KMS-11 (cell line): ENCODE data around the gene OR2M2.

Source experiments
- H2AFZ ChIP-seq: fragments of 200-600 bp; sonication (generic); 2 replicates; pipeline ENCODE4 v1.6.1; 2016; ENCODE audit warnings: antibody characterized with exemption, mixed run types, low read depth
- H3K27ac ChIP-seq: fragments of 200-600 bp; sonication (generic); 2 replicates; pipeline ENCODE4 v1.6.1; 2016; ENCODE audit warnings: mild to moderate bottlenecking, mixed run types
- H3K27me3 ChIP-seq: fragments of 200-600 bp; sonication (generic); 2 replicates; pipeline ENCODE4 v1.6.1; 2017; ENCODE audit warnings: mild to moderate bottlenecking, low read depth, mixed run types, moderate library complexity; ENCODE audit not compliant: insufficient read depth
- H3K36me3 ChIP-seq: fragments of 200-600 bp; sonication (generic); 2 replicates; pipeline ENCODE4 v1.6.1; 2017; ENCODE audit warnings: mild to moderate bottlenecking, mixed run types; ENCODE audit not compliant: insufficient read depth
- H3K4me1 ChIP-seq: fragments of 200-600 bp; sonication (generic); 2 replicates; pipeline ENCODE4 v1.6.1; 2016; ENCODE audit warnings: mild to moderate bottlenecking, low read depth, mixed run types; ENCODE audit not compliant: poor library complexity, severe bottlenecking
- H3K4me2 ChIP-seq: fragments of 200-600 bp; sonication (generic); 2 replicates; pipeline ENCODE4 v1.7.0; 2016; ENCODE audit warnings: mild to moderate bottlenecking, mixed run types
- H3K4me3 ChIP-seq: fragments of 200-600 bp; sonication (generic); IDR thresholded peaks from 2 replicates; pipeline ENCODE4 v1.6.1; 2017; ENCODE audit warnings: low read depth, low read length, mixed read lengths; ENCODE audit not compliant: insufficient read depth
- H3K79me2 ChIP-seq: fragments of 200-600 bp; sonication (generic); 2 replicates; pipeline ENCODE4 v1.6.1; 2016; ENCODE audit warnings: low read depth, mixed run types; ENCODE audit not compliant: insufficient read depth
- H3K9ac ChIP-seq: fragments of 200-600 bp; sonication (generic); 2 replicates; pipeline ENCODE4 v1.6.1; 2016; ENCODE audit warnings: mild to moderate bottlenecking, mixed run types
- H4K20me1 ChIP-seq: fragments of 200-600 bp; sonication (generic); 2 replicates; pipeline ENCODE4 v1.6.1; 2016; ENCODE audit warnings: mild to moderate bottlenecking, mixed run types; ENCODE audit not compliant: insufficient read depth
- TF ChIP-seq, protein P1 (sequence below): fragments of 200-600 bp; sonication (generic); conservative IDR thresholded peaks from 2 replicates; pipeline ENCODE4 v1.6.1; 2017; ENCODE audit warnings: low read depth, mild to moderate bottlenecking, antibody characterized with exemption, low read length, moderate library complexity, mixed read lengths

OR2M2 gene

DNA sequence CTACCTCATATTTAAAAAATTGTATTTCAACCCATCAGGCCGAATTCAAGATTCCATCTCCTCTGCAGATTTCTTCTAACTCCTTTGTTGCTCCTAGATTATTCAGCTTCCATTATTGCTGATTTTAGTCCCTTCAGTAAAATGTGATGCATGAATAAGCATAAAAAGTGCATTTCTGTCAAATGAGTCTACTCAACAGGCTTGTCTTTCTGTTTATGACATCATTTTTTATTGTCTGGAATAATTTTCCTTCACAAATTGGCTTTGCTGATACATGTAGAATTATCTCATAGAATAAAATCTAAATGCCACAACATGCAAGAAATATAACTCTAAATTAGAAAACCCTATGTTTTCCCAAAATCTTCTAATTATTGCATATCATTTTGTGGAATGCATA is 31.3 kb upstream of the OR2M2 start:
- H3K27me3 ChIP-seq, result no peaks in the 10 kb centered on the region
- H3K36me3 ChIP-seq, result no peaks in the 10 kb centered on the region; the same call in 1 of the 2 replicates
- H3K4me3 ChIP-seq, result no peak overlapping the region
- no peak overlapping the region for H3K4me2 ChIP-seq
- H3K4me1 ChIP-seq, result no peaks in the 10 kb centered on the region
- no peak overlapping the region for H3K9ac ChIP-seq
- no peak overlapping the region for H2AFZ ChIP-seq
- H3K79me2 ChIP-seq, result no peaks in the 10 kb centered on the region
- no peaks in the 10 kb centered on the region for H4K20me1 ChIP-seq
- TF ChIP-seq, protein P1, sequence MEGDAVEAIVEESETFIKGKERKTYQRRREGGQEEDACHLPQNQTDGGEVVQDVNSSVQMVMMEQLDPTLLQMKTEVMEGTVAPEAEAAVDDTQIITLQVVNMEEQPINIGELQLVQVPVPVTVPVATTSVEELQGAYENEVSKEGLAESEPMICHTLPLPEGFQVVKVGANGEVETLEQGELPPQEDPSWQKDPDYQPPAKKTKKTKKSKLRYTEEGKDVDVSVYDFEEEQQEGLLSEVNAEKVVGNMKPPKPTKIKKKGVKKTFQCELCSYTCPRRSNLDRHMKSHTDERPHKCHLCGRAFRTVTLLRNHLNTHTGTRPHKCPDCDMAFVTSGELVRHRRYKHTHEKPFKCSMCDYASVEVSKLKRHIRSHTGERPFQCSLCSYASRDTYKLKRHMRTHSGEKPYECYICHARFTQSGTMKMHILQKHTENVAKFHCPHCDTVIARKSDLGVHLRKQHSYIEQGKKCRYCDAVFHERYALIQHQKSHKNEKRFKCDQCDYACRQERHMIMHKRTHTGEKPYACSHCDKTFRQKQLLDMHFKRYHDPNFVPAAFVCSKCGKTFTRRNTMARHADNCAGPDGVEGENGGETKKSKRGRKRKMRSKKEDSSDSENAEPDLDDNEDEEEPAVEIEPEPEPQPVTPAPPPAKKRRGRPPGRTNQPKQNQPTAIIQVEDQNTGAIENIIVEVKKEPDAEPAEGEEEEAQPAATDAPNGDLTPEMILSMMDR, result no peak
- H3K27ac ChIP-seq, result no peak overlapping the region

- Histone ChIP-seq H3K4me2 (no peak within 1 kb of the TSS), H3K27me3 (no peaks in the 10 kb centered on the region), H3K4me3 (no peak within 1 kb of the TSS), H4K20me1 (no peaks in the 10 kb centered on the region), H2AFZ (no peak within 1 kb of the TSS), H3K36me3 (no peaks in the 10 kb centered on the region), H3K4me1 (peaks cover 6% of the 10 kb centered on the region), H3K9ac (no peak within 1 kb of the TSS), H3K79me2 (no peaks in the 10 kb centered on the region), H3K27ac (no peak within 1 kb of the TSS)
- TF ChIP-seq, protein P1, result no peak
These were observed 30.0 kb upstream of the OR2M2 start, which contains the start of gene OR2M5 for GRCh38 chr1:248144513-248145198. Gene OR2M5 (plus strand): TSS chr1:248145148. CDS start chr1:248145148, 0 bp downstream.

DNA sequence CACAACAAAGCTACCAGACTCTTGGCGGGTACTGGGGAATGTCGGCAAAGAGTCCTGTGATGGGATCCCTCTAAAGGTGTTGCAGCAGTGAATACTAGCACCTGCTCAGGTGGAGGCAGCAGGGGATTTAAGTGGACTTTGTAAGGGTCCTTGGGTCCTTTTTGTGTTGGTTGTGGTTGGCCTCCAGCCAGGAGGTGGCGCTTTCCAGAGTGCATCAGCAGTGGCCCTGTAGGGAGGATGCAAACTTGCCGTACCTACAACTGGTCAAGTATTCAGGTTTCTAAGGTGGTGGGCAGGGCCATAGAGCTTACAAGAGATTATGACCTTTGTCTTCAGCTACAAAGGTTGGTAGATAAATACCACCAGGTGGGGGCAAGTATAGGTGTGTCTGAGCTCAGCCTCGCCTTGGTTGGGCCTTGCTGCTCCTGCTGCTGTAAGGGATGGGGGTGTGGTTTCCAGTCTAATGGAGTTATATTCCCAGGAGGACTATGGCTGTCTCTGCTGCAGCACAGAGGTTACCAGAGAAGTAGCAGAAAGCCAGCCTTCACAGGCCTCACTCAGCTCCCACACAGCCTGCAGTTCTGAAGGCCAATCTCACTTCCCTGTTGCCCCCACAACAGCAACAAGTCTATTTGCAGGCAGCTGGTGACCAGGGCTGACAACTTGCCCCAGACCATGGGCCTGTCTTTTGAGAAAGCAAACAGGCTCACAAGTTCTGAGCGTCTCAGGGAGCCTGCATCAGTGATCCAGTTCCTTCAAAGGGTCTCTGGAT is 22.4 kb upstream of the OR2M2 start:
- Histone ChIP-seq H3K4me3 (no peak overlapping the region), H3K4me2 (no peak overlapping the region), H2AFZ (no peak overlapping the region), H3K27ac (no peak overlapping the region), H4K20me1 (no peaks in the 10 kb centered on the region), H3K4me1 (peaks cover 9% of the 10 kb centered on the region), H3K9ac (no peak overlapping the region), H3K27me3 (no peaks in the 10 kb centered on the region), H3K79me2 (no peaks in the 10 kb centered on the region), H3K36me3 (no peaks in the 10 kb centered on the region)
- TF ChIP-seq, protein P1, result no peak

DNA sequence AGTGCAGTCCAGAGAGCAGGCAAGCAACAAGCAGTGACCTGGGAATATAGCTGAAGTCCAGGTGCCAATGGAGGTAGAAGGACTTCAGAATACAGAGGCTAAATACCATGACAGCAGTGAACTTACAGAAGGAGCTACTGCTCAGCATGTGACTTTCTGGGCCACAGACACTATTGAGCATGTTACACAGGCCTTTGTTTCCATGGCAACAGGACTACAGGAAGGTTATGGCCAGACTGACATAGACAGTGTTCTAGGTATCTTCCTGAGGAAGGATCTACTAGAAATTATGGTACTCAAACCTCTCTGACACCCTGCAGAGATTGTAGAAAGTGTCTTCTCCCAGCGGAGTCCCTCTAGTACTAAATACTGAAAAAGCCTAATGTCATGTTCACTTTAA is 18.7 kb upstream of the OR2M2 start:
- Histone ChIP-seq H3K4me1 (no peaks in the 10 kb centered on the region), H3K27ac (no peak overlapping the region), H4K20me1 (no peaks in the 10 kb centered on the region), H3K79me2 (no peaks in the 10 kb centered on the region), H3K4me3 (no peak overlapping the region), H3K9ac (no peak overlapping the region), H3K36me3 (no peaks in the 10 kb centered on the region), H3K27me3 (no peaks in the 10 kb centered on the region), H3K4me2 (no peak overlapping the region), H2AFZ (no peak overlapping the region)
- TF ChIP-seq, protein P1, result no peak
